AG08396 (cell line): Measurements from ENCODE around the gene TRPM2.

ENCODE experiments used
- DNase-seq: peaks from one replicate; pipeline ENCODE4 v3.0.0; 2012; ENCODE audit warnings: low spot score, mixed read lengths

The TRPM2 gene

DNA sequence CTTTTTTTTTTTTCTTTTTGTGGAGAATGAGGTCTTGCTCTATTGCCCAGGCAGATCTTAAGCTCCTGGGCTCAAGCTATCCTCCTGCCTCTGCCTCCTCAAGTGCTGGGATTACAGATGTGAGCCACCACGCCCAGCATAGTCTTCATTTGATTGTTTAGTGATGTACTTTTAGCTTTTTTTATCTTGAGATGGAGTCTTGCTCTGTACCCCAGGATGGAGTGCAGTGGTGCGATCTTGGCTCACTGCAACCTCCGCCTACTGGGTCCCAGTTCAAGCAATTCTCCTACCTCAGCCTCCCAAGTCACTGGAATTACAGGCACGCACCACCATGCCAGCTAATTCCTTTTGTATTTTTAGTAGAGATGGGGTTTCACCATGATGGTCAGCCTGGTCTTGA, 77.9 kb downstream of the TRPM2 start:
- DNase-seq, result no peak

DNA sequence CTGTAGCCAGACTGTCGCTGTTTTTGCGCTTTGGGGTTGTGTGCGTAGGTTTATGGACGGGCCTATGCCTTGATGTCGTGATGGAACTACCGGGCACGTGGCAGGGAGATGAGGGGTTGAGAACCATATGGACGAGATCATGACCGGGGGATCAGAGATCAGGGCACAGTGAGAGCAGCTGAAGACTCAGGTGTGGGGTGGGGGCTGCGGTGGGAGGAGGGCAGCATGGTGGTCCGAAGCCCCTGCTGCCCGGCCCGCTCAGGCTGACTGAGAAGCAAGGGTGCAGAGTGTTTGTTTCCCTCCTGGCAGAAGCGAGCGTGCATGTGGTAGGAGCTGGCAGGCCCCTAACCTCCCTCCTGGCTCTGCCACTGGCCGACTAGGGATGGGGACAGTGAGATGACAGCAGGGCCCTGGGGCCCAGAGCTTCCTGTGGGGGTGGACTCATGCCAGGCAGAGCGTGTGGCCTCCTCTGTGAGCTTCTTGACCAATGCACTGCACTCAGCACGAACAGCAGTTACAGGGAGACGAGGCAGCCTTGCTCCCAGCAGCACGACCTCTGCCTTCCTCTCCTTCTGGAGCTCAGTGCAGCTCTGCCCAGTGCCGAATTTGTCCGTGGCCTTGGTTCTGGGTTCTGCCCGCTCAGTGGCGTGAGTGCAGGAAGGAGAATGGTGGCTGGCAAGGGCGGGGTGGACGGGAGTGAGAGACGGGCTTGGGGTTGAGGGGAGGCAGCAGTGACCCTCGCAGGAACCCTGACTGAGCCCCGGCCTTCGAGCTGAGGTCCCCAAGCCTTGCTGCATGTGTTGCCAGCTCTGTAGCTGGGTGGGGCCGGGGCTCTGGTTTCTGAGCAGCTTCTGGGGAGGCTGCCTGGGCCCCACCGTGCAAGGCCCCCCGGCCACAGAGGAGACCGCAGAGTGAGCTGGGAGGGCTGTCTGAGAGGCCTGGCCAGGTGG, 79.7 kb downstream of the TRPM2 start:
- DNase-seq, result no peak

DNA sequence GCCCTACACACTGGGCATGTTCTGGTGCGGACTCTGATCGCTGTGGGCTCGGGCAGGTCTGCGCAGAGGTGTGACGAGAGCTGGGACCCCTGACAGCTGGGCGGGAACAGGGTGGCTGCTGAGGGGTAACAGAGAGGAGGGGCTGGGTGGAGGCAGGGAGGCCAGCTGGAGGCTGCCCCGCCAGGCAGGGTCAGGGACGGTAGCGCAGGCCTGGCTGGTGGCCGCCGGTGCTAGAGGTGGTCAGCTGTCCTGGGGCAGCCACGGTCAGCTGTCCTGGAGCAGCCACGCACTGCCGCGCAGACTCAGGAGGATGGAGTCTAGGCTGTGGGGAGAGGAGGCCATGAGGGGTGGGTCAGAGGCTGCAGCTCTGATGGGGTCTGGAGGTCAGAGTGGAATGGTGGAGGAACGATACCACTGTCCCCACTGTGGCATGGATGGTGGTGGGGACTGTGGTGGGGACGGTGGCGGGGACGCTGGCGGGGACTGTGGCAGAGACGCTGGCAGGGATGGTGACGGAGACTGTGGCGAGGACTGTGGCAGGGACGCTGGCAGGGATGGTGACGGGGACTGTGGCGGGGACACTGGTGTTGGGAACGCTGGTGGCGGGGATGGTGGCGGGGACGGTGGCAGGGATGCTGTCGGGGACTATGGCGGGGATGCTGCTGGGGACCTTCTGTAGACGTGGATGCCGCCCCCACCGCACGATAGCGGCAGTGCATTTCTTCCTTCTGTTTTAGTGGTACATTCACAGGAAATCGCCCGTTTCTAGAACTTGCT, 80.6 kb downstream of the TRPM2 start:
- no peak for DNase-seq

DNA sequence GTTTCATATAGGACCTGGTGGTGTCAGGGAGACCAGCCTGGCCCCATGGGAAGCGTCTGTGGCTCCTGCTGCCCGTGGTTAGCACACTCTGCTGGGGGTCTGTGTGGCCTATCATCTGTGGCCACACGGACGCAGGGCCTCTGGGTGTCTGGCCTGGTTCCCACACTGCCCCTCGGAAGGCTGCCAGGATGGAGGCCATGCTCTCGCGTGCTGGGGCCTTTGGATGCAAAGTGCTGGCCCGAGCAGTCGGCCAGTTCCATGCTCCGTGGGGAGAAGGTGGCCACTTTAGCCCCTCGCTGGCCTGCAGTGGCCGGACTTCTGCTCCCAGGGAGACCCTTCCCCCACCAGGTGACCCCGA, 81.1 kb downstream of the TRPM2 start:
- DNase-seq, result no peak

DNA sequence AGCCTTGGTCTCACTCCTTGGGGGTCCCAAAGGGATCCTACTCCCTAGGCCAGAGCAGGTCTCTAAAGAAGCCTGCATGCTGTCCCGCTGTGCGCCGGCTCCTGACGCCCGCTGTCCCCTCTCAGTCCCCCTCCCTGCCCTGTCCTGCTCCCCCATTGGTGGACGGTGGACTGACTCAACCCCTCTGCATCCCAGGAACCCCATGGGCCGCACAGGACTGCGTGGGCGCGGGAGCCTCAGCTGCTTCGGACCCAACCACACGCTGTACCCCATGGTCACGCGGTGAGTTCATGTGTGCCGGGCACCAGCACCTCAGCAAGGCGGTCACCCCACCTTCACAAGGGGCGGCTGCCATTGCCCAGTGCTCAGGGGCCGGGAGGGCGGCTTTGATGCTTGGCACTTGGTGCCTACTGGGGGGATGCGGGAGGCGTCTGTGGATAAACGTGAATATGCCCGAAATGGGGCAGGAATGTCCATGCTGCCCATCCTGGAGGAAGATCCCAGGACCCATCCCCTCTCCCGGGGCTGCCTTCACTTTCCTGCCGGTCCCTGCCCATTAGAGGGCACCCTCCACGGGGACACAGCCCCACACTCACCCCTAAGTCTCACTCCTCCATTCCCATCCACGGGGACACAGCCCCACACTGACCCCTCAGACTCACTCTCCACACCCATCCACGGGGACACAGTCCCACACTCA, 81.7 kb downstream of the TRPM2 start:
- no peak for DNase-seq

DNA sequence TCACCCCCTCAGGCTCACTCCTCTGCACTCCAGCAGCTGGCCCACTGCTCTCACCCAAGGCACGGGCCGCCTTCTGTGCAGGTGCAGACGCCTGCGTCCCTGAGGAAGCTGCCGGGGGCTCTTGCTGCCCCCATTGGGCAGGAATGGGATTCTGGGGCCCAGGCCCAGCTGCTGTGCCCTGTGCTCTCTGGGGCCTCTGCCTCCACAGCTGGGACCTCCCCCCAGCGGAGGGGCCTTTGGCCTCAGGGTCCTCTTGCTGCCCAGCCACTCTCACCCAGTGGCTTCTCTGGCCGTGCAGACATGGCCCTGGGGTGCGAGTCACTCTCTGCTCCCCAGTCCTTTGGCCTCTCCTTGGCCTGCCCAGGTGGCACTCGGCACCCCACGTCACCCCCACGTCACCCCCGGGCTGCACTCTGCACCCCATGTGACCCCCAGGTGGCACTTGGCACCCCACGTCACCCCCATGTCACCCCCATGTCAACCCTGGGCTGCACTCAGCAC, 82.7 kb downstream of the TRPM2 start:
- no peak for DNase-seq

DNA sequence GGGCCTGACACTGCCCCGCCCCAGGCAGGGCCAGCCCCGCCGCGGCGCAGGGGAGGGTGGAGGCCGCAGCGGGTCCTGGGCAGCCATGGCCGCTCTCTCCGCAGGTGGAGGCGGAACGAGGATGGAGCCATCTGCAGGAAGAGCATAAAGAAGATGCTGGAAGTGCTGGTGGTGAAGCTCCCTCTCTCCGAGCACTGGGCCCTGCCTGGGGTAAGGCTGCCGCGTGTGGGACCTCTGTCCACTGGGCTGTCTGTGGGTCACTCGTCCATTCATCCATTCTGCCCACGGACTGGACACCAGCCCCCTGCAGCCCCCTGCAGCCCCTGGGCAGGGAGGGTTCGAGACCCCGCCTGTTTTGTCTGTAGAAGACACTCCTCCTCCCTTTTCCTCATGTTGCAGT, 83.5 kb downstream of the TRPM2 start:
- DNase-seq, result no peak

DNA sequence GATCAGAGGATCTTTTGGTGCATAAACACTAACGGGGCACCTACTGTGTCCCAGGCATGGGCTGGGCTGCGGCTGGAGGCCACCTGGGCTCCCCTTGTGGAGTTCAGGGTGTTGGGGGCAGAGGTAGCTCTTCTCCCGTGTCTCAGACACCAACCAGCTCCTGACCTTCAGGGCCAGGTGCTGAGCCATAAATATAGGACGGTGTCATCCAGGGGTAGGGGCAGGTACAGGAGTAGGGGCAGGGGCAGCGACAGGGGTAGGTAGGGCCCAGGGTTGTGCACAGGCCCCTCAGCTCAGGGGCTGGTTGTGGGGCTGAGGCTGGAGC, 83.9 kb downstream of the TRPM2 start:
- no peak for DNase-seq

DNA sequence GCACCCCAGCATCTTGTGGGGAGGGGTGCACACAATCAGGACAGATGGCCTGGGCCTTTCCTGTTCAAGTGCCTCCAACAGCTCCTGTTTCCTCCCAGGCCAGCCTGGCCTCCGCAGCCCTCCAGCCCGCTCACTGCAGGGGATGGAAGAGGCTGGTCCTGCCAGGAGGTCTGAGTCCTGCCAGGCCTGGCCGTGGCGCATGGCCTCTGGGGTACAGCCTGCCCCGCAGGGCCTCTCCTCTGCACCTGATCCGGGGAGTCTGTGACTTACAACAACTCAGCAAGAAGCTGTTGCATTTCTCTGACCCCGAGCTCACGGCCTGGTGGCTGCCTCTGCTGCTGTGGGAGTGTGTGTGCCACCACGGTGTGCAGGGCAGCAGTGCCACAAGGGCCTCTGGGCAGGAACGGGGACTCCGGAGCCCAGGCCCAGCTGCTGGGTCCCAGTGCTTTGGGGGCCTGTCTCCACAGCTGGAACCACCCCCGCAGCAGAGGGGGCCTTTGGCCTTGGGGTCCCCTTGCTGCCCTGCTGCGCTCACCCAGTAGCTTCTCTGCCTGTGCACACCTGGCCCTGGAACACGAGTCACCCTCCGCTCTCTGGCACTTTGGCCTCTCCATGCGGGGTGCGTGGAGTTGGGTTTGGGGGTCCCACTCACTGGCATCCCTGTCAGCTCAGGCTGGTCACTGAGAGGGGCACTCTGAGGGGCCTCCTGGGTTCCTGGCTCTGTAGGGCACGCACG, 84.4 kb downstream of the TRPM2 start:
- DNase-seq, result no peak

DNA sequence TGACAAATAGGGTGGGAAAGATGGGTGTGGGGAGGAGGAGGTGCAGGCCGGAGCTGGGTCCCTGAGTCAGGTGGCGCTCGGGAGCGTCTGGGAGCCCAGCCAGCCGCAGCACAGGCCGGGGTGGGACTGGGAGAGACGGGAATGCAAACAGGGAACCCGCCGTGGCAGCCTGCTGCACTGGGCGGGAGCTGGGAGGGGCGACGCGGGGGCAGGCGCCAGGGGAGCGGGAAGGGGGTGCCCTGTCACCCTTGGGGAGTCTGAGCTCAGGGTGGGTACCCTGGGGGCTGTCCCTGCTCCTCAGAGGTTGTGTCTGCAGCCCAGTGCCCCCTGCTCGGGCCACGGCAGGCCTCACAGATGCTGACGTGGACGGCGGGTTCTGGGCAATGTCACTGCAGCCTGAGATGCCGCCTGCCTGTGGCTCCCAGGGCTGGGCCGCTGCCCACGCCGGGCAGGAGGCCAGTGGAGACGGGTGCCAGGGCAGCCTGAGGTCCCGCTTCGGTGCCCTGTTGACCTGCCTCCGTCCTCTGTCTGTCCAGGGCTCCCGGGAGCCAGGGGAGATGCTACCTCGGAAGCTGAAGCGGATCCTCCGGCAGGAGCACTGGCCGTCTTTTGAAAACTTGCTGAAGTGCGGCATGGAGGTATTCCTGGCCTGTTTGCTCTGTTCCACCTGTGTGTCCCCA, 85.2 kb downstream of the TRPM2 start:
- DNase-seq, result no peak

DNA sequence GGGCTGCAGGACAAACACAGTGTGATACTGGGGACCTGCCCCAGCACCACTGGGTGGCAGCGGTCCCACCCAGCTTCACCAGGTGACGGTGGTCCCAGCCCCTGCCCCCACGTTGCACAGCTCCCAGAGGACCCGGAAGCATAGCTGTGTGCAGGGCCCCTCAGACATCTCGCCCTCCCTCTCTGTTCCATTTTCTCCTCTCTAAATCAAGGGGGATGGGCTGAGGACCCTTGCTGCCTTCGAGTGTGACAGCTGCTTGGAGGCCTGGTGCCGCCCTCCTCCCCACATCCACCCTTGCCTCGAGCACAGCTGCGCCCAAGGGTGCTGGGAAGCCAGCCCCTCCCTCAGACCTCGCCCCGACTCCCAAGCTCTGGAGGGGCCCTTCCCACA, 85.8 kb downstream of the TRPM2 start:
- DNase-seq, result no peak

DNA sequence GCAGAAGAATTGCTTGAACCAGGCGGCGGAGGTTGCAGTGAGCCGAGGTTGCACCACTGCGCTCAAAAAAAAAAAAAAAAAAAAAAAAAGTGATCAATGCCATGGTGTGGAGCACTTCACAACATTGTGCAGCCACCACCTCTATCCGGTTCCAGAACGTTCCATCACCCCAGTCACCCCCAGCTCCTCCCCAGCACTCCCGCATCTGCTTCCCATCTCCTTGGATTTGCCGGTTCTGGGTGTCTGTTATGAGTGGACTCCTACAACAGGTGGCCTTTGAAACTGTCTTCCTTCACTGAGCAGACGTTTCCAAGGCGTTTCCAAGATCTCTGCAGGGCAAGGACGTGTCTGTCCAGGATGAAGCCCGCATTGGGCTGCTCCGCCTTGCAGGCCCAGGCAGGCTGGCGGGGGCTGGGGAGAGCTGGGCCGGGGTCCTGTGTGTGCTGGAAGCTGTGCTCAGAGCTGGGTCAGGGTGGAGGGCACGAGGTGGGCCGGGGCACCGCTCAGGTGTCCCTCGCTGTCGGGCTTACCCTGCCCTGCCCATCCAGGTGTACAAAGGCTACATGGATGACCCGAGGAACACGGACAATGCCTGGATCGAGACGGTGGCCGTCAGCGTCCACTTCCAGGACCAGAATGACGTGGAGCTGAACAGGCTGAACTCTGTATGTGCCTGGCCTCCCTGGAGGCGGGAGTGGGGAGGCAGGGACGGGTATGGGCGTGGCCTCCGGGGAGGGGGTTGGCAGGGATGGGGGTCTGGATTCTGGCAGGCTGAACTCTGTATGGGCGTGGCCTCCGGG, 87.0 kb downstream of the TRPM2 start:
- DNase-seq, result no peak

DNA sequence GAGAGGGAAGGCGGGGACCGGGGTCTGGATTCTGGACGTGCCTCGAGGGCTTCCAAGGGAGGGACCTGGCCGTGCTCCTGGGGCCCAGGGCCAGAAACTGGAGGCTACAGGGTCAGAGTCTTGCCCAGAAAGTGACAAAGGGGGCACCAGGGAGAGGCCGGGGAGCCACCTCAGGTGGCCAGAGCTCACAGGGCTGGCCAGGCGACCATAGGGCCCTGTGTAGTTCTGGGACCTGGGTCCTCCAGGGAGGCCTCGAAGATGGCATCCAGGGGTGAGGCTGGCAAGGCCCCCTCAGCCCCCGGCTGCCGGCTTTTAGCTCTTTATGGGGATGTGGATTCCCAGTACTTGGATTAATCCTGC, 87.6 kb downstream of the TRPM2 start:
- DNase-seq, result no peak

DNA sequence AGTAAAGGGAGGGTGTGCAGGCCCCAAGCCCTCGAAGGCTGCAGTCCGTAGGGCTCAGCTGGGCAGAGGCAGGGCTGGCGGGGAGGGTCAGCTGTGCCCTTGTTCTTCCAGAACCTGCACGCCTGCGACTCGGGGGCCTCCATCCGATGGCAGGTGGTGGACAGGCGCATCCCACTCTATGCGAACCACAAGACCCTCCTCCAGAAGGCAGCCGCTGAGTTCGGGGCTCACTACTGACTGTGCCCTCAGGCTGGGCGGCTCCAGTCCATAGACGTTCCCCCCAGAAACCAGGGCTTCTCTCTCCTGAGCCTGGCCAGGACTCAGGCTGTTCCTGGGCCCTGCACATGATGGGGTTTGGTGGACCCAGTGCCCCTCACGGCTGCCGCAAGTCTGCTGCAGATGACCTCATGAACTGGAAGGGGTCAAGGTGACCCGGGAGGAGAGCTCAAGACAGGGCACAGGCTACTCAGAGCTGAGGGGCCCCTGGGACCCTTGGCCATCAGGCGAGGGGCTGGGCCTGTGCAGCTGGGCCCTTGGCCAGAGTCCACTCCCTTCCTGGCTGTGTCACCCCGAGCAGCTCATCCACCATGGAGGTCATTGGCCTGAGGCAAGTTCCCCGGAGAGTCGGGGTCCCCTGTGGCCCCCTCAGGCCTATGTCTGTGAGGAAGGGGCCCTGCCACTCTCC, 88.3 kb downstream of the TRPM2 start:
- DNase-seq, result no peak

DNA sequence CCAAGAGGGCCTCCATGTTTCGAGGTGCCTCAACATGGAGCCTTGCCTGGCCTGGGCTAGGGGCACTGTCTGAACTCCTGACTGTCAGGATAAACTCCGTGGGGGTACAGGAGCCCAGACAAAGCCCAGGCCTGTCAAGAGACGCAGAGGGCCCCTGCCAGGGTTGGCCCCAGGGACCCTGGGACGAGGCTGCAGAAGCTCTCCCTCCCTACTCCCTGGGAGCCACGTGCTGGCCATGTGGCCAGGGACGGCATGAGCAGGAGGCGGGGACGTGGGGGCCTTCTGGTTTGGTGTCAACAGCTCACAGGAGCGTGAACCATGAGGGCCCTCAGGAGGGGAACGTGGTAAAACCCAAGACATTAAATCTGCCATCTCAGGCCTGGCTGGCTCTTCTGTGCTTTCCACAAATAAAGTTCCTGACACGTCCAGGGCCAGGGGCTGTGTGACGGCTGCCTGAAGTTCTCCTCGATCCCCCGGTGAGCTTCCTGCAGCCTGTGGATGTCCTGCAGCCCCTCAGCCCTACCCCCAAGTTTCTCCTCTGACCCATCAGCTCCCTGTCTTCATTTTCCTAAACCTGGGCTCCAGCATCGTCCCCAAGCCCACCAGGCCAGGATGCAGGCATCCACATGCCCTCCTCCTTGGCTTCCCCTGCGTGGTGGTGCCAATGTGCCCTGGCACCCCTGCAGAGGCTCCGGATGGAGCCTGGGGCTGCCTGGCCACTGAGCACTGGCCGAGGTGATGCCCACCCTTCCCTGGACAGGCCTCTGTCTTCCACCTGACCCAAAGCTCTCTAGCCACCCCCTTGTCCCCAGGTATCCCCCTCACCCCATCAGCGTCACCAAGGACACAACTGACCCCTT, 89.1 kb downstream of the TRPM2 start:
- DNase-seq, result no peak

DNA sequence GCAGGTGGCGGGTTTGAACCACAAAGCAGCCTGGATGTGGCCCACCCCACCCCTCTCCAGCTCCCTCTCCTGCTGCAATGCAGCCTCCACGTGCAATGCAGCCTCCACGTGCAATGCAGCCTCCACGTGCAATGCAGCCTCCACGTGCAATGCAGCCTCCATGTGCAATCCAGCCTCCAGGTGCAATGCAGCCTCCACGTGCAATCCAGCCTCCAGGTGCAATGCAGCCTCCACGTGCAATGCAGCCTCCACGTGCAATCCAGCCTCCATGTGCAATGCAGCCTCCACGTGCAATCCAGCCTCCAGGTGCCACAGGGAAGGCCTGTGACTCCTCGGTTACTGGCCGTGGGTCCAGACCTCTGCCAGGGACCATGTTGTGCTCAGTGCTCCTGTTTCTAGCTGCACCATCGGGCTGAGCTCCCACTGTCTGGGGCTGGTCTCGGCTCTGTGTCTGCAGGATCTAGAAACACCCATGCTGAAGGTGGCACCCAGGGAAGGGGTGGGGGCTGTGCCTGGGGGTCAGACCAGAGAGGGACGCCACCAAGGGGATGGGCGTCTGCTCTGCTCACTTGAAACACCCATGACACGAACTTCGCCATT, 90.0 kb downstream of the TRPM2 start:
- DNase-seq, result no peak

DNA sequence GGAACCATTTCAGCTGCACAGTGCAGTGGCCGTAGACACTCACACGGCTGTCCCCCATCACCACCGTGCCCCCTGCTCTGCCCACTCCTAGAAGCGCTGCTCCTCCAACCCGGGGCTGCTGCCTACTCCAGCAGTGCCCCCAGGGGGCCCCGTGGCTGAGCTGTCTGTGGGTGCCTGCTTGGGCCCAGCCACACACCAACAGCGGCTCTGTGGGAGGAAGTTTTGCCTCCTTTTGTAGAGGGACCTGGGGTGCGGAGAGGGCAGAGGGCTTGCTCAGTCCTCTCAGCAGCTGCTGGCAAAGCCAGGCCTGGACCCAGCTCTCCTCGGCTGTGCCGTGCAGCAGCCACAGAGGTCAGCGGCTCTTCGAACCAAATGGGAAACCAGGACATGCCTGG, 90.5 kb downstream of the TRPM2 start:
- DNase-seq, result no peak

DNA sequence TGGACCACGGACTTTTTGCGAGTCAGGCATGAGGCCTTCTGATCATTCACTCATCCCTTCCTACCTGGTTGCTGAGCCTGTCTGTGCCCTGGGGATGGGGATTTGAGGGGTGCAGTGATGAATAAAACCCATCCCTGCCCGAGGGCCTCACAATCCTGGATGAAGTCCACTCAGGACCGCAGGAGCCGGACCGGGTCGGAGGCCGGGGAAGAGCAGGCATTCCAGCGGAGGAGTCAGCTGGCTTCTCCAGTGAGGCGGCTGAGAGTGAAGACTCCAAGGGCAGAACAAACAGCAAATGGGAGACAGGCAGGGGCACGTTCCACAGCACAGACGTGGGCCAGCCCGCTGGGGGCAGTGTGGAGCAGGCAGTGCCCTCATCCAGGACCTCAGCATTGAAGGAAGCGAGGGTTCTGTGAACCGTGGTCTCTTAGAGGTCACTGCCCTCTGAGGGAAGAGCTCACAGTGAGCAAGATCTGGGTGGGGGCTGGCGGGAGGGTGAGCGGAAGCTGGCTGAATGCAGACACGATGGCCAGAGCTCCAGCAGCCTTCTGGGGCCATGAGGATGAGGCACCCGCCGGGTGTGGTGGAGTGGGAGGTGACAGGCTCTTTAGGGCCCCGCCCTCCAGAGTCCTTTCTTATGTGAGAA, 91.0 kb downstream of the TRPM2 start:
- no peak for DNase-seq
